Measurements from ENCODE around the gene RUNDC3A.

DNA sequence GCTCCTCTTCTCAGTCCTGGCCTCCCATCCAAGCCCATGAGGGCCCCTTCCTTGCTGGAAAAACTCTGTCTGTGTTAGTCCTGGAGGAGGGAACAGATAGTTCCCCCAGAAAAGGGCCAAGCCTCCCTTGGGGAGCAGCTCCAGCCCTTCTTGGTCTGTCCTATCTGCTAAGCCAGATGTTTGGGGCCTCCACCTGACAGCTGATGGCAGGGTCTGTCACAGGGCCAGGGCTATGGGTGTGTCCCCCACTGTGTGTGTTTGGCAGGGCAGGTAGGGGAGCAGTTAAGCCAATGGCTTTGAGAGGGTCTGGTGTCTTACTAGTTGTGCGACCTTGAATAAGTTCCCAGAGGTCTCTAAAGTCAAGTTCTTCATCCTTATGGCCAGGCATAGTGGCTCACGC is 26.8 kb upstream of the RUNDC3A start:
- TF ChIP-seq NFIC (IDR thresholded peaks at IDR 0.05): no peak
- TF ChIP-seq, protein P1, sequence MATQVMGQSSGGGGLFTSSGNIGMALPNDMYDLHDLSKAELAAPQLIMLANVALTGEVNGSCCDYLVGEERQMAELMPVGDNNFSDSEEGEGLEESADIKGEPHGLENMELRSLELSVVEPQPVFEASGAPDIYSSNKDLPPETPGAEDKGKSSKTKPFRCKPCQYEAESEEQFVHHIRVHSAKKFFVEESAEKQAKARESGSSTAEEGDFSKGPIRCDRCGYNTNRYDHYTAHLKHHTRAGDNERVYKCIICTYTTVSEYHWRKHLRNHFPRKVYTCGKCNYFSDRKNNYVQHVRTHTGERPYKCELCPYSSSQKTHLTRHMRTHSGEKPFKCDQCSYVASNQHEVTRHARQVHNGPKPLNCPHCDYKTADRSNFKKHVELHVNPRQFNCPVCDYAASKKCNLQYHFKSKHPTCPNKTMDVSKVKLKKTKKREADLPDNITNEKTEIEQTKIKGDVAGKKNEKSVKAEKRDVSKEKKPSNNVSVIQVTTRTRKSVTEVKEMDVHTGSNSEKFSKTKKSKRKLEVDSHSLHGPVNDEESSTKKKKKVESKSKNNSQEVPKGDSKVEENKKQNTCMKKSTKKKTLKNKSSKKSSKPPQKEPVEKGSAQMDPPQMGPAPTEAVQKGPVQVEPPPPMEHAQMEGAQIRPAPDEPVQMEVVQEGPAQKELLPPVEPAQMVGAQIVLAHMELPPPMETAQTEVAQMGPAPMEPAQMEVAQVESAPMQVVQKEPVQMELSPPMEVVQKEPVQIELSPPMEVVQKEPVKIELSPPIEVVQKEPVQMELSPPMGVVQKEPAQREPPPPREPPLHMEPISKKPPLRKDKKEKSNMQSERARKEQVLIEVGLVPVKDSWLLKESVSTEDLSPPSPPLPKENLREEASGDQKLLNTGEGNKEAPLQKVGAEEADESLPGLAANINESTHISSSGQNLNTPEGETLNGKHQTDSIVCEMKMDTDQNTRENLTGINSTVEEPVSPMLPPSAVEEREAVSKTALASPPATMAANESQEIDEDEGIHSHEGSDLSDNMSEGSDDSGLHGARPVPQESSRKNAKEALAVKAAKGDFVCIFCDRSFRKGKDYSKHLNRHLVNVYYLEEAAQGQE (IDR thresholded peaks at IDR 0.05; ENCODE audit: low read depth): no peak
- TF ChIP-seq RAD21 (IDR thresholded peaks at IDR 0.05; ENCODE audit: low read depth): no peak
- TF ChIP-seq FOXM1 (IDR thresholded peaks at IDR 0.05; ENCODE audit: borderline replicate concordance, low read depth): no peak

Measured in Ishikawa (cell line).